OCI-LY1 (cell line): ENCODE data around the gene RAPGEF4.

Experiments used
- EZH2 ChIP-seq: fragments of 200-600 bp; sonication (generic), shearing (Covaris generic); IDR thresholded peaks from 2 replicates; pipeline ENCODE4 v1.8.0; 2017; ENCODE audit warnings: borderline replicate concordance, mixed run types, mild to moderate bottlenecking, antibody characterized with exemption, low read length, moderate library complexity, mixed read lengths
- TF ChIP-seq, protein P1 (sequence below): fragments of 200-600 bp; sonication (generic), shearing (Covaris generic); IDR thresholded peaks from 2 replicates; pipeline ENCODE4 v1.5.1; 2017; ENCODE audit warnings: mild to moderate bottlenecking, antibody characterized with exemption, low read length, moderate library complexity, mixed read lengths

DNA sequence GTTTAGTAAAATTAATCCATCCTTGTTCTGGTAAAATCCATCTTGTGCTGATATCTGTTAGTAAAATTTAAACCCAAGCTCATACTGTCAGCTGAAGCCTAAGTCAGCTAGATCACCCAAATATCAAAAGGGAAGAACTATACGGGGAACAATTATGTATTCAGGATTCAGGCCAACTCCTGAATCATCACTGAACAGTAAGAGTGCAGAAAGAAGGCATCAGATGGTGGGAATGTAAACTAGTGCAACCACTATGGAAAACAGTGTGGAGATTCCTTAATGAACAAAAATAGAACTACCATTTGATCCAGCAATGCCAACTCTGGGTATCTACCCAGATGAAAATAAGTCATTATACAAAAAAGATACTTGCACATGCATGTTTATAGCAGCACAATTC is 81.8 kb downstream of the RAPGEF4 start:
- TF ChIP-seq, protein P1, sequence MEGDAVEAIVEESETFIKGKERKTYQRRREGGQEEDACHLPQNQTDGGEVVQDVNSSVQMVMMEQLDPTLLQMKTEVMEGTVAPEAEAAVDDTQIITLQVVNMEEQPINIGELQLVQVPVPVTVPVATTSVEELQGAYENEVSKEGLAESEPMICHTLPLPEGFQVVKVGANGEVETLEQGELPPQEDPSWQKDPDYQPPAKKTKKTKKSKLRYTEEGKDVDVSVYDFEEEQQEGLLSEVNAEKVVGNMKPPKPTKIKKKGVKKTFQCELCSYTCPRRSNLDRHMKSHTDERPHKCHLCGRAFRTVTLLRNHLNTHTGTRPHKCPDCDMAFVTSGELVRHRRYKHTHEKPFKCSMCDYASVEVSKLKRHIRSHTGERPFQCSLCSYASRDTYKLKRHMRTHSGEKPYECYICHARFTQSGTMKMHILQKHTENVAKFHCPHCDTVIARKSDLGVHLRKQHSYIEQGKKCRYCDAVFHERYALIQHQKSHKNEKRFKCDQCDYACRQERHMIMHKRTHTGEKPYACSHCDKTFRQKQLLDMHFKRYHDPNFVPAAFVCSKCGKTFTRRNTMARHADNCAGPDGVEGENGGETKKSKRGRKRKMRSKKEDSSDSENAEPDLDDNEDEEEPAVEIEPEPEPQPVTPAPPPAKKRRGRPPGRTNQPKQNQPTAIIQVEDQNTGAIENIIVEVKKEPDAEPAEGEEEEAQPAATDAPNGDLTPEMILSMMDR, result no peak
- no peak for TF ChIP-seq EZH2
